VCaP (cell line): Measurements from ENCODE around the gene BSPH1.
"Not testable (repeated sequence)": the region's sequence is repeated elsewhere in the genome, so short reads cannot be mapped to it uniquely, and the experiment has no call there.

Experiments used
- H3K27ac ChIP-seq: fragments of 450-650 bp; 2 replicates; pipeline ENCODE4 v1.5.1; 2017
- CTCF ChIP-seq: fragments of 450-650 bp; conservative IDR thresholded peaks from 2 replicates; pipeline ENCODE4 v1.5.1; 2017; ENCODE audit warnings: mild to moderate bottlenecking, moderate library complexity

The BSPH1 gene

GRCh38 chr19:47994209-47994802 is 2.3 kb upstream of the BSPH1 start, which contains the start of gene ELSPBP1:
ELSPBP1 (plus strand) TSS chr19:47994632; CDS start chr19:48008668, 14,036 bp downstream.
- TF ChIP-seq CTCF: no peak

GRCh38 chr19:47991191-47991808 is 670 bp downstream of the BSPH1 start:
- no peak for TF ChIP-seq CTCF
- H3K27ac ChIP-seq: no peak overlapping the region

More at GRCh38 chr19:47994209-47994802, 2.3 kb upstream of the BSPH1 start, which contains the start of gene ELSPBP1:
- peak within 1 kb of the TSS; percentile 38 for H3K27ac ChIP-seq

GRCh38 chr19:47973529-47973928 is 18.4 kb downstream of the BSPH1 start:
- H3K27ac ChIP-seq: no peak overlapping the region
- TF ChIP-seq CTCF: no peak

GRCh38 chr19:47955936-47956335 is 36.0 kb downstream of the BSPH1 start:
- H3K27ac ChIP-seq: not testable (repeated sequence)

GRCh38 chr19:47952132-47952531 is 39.8 kb downstream of the BSPH1 start:
- H3K27ac ChIP-seq: not testable (repeated sequence)

GRCh38 chr19:47949852-47950521 is 42.0 kb downstream of the BSPH1 start:
- peak; percentile 42 for TF ChIP-seq CTCF

GRCh38 chr19:47928581-47928980 is 63.4 kb downstream of the BSPH1 start:
- H3K27ac ChIP-seq: not testable (repeated sequence)

More at GRCh38 chr19:47949852-47950521, 42.0 kb downstream of the BSPH1 start:
- not testable (repeated sequence) for H3K27ac ChIP-seq

- H3K27ac ChIP-seq: not testable (repeated sequence)
- peak; percentile 35 for TF ChIP-seq CTCF
Observed at GRCh38 chr19:47920107-47920506, 71.9 kb downstream of the BSPH1 start.
